ENCODE measurements around the gene WWOX. TPM values are rescaled to one million over a fixed set of nuclear protein-coding genes. Genes with fewer than 3 reads are reported as not detected.
A peak's percentile ranks its signal among the peaks of the same experiment; 100 is the strongest.

Gene WWOX
- total RNA-seq, 4 donors from 2014 or later = 21.4 to 55.6 (median 33.2) TPM

DNA sequence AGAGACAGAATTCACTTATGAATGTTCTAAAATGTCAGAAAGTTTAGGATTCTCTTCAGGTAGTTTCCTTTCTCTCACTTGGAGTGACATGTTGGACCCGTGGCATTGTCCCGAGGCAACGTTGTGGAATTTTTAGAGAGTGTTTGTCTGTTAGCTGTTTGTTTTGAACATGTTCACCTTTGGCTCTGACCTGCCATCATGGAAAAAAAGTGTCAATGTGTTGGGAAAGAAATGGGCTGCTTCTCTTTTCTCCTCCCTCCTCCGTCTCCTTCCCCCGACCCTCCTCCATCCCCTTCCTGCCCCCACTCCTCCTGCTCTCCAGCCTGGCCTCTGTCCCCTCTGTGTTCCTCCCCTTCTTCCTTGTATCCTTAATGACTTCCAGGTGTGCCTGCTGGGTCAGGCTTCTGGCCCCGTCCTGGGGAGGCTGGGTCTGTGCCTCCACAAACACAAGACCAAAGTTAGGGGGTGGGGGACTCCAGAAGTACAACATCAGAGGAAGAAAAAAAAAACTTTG, 1038.0 kb downstream of the WWOX start:
- TF ChIP-seq, protein P1, sequence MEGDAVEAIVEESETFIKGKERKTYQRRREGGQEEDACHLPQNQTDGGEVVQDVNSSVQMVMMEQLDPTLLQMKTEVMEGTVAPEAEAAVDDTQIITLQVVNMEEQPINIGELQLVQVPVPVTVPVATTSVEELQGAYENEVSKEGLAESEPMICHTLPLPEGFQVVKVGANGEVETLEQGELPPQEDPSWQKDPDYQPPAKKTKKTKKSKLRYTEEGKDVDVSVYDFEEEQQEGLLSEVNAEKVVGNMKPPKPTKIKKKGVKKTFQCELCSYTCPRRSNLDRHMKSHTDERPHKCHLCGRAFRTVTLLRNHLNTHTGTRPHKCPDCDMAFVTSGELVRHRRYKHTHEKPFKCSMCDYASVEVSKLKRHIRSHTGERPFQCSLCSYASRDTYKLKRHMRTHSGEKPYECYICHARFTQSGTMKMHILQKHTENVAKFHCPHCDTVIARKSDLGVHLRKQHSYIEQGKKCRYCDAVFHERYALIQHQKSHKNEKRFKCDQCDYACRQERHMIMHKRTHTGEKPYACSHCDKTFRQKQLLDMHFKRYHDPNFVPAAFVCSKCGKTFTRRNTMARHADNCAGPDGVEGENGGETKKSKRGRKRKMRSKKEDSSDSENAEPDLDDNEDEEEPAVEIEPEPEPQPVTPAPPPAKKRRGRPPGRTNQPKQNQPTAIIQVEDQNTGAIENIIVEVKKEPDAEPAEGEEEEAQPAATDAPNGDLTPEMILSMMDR (IDR thresholded peaks at IDR 0.05) = no peak
- ATAC-seq (ENCODE audit: low FRiP score) (no peak), DNase-seq (ENCODE audit: low spot score) (no peak)

DNA sequence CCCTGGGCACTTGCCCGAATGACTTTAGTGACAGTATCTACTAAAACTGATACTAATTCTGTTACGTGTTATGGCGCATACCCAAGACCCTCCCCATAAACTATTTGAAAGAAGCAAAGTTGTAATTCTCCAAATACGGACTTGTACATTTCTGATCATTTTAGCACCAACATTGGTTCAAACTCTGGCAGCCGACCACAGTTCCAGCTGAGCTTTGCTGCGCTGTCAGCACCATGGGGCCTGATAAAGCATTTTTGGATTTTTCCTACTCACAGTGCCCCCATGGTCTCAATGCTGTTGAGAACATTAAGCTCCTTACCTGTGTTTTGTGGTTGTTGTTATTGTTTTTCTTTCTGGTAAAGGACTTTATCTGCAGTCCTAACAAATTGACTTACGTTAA, 1040.3 kb downstream of the WWOX start:
- ATAC-seq (ENCODE audit: low FRiP score) (no peak), DNase-seq (ENCODE audit: low spot score) (no peak)
- TF ChIP-seq, protein P1 (IDR thresholded peaks at IDR 0.05) = no peak

DNA sequence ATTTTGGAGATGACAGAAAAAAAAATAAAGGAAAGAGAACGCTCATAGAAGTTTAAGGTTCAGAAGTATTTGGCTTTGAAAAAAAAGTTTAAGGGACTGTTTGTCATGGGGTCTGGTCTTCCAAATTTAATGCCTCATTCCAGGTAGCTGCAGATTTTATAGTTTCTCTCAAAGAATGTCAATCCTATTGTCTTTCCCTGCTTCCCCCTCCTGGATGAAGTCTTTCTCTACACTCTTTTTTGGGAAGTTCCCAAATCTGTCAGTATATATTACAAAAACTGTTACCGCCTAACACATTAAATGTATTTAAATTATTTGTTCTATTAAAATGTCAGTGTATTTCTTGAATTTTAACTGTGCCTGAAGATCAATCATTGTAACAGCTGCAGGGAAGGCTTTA, 1043.6 kb downstream of the WWOX start:
- ATAC-seq (ENCODE audit: low FRiP score) = no peak
- TF ChIP-seq, protein P1 (IDR thresholded peaks at IDR 0.05) = no peak
- no peak for DNase-seq (ENCODE audit: low spot score)

DNA sequence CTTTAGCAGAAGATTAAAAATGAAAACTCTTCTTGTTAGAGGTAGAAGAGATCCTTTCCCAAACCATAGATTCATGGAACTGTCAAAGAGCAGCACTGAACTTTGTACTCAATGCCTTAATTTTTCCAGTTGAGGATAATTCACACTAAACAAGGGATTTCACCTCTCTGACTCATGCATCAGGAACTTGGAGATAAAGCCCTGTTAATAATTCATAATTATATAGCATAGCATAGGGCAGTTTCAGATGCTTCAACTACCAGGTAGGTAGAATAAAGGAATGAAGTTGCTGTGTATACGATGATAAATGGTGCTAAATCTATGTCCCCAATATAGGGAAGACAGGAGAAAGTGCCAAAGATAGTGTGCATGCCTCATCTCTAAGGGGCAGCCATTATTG, 1050.7 kb downstream of the WWOX start:
- TF ChIP-seq, protein P1 (IDR thresholded peaks at IDR 0.05) = no peak
- peak; percentile 28 for ATAC-seq (ENCODE audit: low FRiP score)
- DNase-seq (ENCODE audit: low spot score) = no peak

DNA sequence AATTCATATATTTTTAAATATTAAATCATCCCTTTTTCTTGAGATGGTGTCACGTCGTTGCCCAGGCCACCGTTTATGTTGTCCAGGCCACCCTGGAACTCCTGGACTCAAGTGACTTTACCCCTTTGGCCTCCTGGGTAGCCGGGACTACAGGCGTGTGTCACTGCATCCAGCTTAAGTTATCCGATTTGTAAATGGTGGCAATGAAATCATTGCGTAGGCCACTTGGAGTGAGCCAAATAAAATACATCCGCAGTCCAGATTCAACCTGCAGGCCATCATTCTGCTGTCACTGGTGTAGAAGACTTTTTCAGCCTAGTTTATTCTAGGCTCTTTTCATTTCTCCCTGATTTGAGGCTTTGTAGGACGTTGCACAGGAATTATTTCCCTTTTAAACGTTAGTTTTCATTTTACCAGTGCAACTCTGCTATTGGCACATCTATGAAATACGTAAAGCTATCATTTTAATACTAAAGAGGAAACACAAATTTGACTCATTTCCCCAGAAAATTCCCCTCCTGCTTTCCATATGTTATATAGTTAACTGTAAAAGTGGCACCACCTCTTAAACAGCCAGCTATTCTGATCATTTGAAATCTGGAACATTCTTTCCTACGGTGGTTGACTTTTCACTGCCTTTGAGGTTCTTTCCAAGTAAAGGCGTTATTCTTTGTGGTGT, 1051.3 kb downstream of the WWOX start:
- ATAC-seq (ENCODE audit: low FRiP score) (no peak), DNase-seq (ENCODE audit: low spot score) (no peak)
- TF ChIP-seq, protein P1 (IDR thresholded peaks at IDR 0.05) = no peak

DNA sequence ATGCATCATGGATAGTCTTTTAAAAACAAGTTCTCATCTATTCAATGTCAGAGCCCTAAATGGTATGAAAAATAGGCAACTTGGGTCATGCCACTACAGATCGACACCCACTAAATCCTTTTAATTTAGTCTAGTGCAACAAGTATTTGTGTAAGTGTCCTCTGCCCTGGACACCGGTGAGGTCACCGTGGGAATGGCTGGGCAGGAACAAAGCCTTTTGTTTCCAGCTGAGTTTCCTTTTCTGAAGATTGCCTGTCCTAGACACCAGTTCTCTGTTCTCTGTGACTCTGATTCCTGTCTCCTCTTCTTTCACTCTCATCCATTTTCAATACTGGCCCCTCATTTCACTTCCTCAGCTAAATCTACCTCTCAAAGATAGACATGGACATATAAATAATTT, 1054.6 kb downstream of the WWOX start:
- no peak for ATAC-seq (ENCODE audit: low FRiP score)
- TF ChIP-seq, protein P1 (IDR thresholded peaks at IDR 0.05) = no peak
- DNase-seq (ENCODE audit: low spot score) = no peak

DNA sequence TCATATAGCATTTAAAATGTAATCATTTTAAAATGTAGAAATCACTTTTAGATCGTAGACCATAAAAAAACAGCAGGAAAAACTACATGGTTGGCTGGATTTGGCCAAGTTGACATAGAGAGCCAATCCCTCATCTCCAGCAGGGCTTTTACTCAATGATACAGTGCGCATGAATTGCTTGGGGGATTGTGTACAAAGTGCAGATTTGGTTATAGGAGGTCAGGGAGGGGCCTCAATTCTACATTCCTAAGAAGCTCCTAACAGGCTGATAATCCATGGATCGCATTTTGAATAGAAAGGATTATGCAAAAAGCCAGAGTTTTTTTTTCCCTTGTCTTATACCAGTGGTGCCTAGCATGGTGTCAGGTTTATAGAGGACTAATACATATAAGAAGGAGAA, 1056.0 kb downstream of the WWOX start:
- ATAC-seq (ENCODE audit: low FRiP score) (no peak), DNase-seq (ENCODE audit: low spot score) (no peak)
- TF ChIP-seq, protein P1 (IDR thresholded peaks at IDR 0.05) = no peak
